ENCODE measurements around the gene UNC13A.

DNA sequence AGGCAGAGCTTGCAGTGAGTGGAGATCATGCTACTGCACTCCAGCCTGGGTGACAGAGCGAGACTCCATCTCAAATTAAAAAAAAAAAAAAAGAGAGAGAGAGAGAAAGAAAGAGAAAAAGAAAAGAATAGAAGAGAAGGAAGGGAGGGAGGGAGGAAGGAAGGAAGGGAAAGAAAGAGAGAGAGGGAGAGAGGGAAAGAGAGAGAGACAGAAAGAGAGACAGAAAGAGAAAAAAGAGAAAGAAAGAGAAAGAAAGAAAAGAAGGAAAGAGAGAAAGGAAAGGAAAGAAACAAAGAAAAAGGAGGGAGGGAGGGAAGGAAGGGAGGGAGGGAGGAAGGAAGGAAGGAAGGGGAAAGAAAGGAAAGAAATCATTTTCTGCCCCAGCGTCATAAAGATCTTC is 7.0 kb upstream of the UNC13A start:
- TF ChIP-seq, protein P1, sequence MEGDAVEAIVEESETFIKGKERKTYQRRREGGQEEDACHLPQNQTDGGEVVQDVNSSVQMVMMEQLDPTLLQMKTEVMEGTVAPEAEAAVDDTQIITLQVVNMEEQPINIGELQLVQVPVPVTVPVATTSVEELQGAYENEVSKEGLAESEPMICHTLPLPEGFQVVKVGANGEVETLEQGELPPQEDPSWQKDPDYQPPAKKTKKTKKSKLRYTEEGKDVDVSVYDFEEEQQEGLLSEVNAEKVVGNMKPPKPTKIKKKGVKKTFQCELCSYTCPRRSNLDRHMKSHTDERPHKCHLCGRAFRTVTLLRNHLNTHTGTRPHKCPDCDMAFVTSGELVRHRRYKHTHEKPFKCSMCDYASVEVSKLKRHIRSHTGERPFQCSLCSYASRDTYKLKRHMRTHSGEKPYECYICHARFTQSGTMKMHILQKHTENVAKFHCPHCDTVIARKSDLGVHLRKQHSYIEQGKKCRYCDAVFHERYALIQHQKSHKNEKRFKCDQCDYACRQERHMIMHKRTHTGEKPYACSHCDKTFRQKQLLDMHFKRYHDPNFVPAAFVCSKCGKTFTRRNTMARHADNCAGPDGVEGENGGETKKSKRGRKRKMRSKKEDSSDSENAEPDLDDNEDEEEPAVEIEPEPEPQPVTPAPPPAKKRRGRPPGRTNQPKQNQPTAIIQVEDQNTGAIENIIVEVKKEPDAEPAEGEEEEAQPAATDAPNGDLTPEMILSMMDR (IDR thresholded peaks at IDR 0.05), result no peak
- TF ChIP-seq EP300 (IDR thresholded peaks at IDR 0.05; ENCODE audit: borderline replicate concordance in 1 of 2, low read depth in 1 of 2, low read length in 1 of 2), result no peak
- TF ChIP-seq, protein P2, sequence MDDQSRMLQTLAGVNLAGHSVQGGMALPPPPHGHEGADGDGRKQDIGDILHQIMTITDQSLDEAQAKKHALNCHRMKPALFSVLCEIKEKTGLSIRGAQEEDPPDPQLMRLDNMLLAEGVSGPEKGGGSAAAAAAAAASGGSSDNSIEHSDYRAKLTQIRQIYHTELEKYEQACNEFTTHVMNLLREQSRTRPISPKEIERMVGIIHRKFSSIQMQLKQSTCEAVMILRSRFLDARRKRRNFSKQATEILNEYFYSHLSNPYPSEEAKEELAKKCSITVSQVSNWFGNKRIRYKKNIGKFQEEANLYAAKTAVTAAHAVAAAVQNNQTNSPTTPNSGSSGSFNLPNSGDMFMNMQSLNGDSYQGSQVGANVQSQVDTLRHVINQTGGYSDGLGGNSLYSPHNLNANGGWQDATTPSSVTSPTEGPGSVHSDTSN (IDR thresholded peaks at IDR 0.05), result no peak
- TF ChIP-seq, protein P3, sequence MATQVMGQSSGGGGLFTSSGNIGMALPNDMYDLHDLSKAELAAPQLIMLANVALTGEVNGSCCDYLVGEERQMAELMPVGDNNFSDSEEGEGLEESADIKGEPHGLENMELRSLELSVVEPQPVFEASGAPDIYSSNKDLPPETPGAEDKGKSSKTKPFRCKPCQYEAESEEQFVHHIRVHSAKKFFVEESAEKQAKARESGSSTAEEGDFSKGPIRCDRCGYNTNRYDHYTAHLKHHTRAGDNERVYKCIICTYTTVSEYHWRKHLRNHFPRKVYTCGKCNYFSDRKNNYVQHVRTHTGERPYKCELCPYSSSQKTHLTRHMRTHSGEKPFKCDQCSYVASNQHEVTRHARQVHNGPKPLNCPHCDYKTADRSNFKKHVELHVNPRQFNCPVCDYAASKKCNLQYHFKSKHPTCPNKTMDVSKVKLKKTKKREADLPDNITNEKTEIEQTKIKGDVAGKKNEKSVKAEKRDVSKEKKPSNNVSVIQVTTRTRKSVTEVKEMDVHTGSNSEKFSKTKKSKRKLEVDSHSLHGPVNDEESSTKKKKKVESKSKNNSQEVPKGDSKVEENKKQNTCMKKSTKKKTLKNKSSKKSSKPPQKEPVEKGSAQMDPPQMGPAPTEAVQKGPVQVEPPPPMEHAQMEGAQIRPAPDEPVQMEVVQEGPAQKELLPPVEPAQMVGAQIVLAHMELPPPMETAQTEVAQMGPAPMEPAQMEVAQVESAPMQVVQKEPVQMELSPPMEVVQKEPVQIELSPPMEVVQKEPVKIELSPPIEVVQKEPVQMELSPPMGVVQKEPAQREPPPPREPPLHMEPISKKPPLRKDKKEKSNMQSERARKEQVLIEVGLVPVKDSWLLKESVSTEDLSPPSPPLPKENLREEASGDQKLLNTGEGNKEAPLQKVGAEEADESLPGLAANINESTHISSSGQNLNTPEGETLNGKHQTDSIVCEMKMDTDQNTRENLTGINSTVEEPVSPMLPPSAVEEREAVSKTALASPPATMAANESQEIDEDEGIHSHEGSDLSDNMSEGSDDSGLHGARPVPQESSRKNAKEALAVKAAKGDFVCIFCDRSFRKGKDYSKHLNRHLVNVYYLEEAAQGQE (IDR thresholded peaks at IDR 0.05; ENCODE audit: low read depth, low read length), result no peak
- no peak for TF ChIP-seq SMC3 (IDR thresholded peaks at IDR 0.05; ENCODE audit: low read depth, low read length)
- TF ChIP-seq FOSL2 (IDR thresholded peaks at IDR 0.05; ENCODE audit: borderline replicate concordance, low read depth), result no peak
- no peak for TF ChIP-seq ELF1 (IDR thresholded peaks at IDR 0.05)
- TF ChIP-seq EZH2phosphoT487 (IDR thresholded peaks at IDR 0.05; ENCODE audit: borderline replicate concordance, low read depth), result no peak
- TF ChIP-seq TCF12 (IDR thresholded peaks at IDR 0.05), result no peak
- TF ChIP-seq FOXM1 (IDR thresholded peaks at IDR 0.05; ENCODE audit: low read depth), result no peak
- TF ChIP-seq POLR2AphosphoS5 (IDR thresholded peaks at IDR 0.05; ENCODE audit: low read depth, low read length), result no peak
